Measurements from ENCODE around the gene BANF1. TPM values are rescaled to one million over a fixed set of nuclear protein-coding genes. Genes with fewer than 3 reads are reported as not detected.
A peak's percentile ranks its signal among the peaks of the same experiment; 100 is the strongest.

BANF1 gene
- total RNA-seq (2014; rRNA removed; shearing (Covaris generic)), result 116 and 140 TPM in 2 replicates

DNA sequence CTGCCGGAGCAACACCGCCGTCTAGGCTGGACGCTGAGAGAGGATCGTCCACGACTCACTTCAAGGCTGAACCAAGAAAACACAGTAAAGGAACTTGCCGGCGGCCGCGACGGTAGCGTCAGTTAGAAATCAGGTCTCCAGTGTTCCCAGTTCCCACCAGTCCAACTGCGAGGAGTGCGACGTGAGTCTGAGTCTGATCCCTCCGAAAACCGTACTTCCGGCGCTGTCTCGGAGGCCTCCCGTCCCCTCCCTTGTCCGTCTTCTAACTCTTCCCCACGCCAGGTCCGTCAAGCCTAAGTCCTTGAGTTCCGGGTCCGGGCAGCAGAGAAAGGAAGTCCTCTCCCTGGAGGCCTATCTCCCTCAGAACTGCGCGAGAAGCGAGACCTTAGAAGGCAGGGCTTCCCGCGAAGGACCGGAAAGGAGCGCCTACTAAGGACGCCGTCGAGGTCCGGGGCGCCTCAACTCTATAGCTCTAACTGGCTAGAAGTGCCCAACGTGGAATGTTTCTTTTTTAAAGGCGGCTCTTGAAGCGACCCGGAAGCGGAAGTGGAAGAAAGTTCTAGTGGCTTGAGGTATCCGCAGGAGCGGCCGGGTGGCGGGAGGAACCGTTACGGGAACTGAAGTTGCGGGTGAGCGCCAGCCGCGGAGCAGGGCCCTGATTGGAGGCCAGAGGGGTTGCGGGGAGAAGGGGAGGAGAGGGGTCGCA, at the start of gene BANF1, which contains the start of gene EIF1AD:
BANF1 (plus strand) TSS at position 562 of the 706 bp plus-strand sequence. CDS start 748 bp downstream, outside the sequence.
EIF1AD (minus strand) TSS at position 216 of the 706 bp plus-strand sequence. CDS start 1,768 bp downstream, outside the sequence.
- DNase-seq (ENCODE audit: low read depth in 1 of 2, low spot score in 2 of 2), result peak; percentile 99 to 100
- Histone ChIP-seq H3K27me3 (replicated peaks) (no peaks in the 10 kb centered on the region), H3K4me3 (peak within 1 kb of the TSS; percentile 60), H3K36me3 (peaks cover 83% of the 10 kb centered on the region), H3K4me1 (replicated peaks) (peaks cover 28% of the 10 kb centered on the region), H3K9me3 (replicated peaks) (no peaks in the 10 kb centered on the region), H3K27ac (peak within 1 kb of the TSS; percentile 76)

- no peaks in the 10 kb centered on the region for H3K4me1 ChIP-seq (replicated peaks)
- no peak overlapping the region for H3K4me3 ChIP-seq
- 0 out of 2 replicates have a peak, but pooled peaks cover 2% of the 10 kb centered on the region for H3K27me3 ChIP-seq (replicated peaks)
- no peaks in the 10 kb centered on the region for H3K36me3 ChIP-seq
- H3K27ac ChIP-seq, result no peak overlapping the region
- no peaks in the 10 kb centered on the region for H3K9me3 ChIP-seq (replicated peaks)
- no peak for DNase-seq (ENCODE audit: low read depth in 1 of 2, low spot score in 2 of 2)
These were observed 48.8 kb upstream of the BANF1 start for GRCh38 chr11:65953471-65953870.

DNA sequence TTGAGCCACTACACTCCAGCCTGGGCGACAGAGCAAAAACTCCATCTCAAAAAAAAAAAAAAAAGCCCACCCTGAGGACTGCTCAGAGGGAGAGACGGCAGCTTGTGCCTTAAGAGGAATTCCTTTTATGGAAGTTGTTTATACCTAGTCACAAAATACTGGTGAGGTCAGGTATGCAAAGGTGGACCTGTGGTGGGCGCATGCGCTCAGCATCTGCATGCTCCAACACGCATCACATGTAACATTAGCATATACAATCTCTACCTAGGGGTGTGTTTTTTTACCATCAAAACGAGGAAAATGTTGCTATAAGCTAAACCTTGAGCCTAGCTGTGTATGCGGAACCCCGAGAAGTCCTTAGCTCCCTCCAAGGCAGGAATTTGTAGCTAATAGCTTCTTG, 47.5 kb upstream of the BANF1 start:
- Histone ChIP-seq H3K36me3 (no peaks in the 10 kb centered on the region), H3K27ac (no peak overlapping the region), H3K4me3 (no peak overlapping the region), H3K9me3 (replicated peaks) (no peaks in the 10 kb centered on the region), H3K4me1 (replicated peaks) (no peaks in the 10 kb centered on the region), H3K27me3 (replicated peaks) (0 out of 2 replicates have a peak, but pooled peaks cover 2% of the 10 kb centered on the region)
- DNase-seq (ENCODE audit: low read depth in 1 of 2, low spot score in 2 of 2), result no peak

DNA sequence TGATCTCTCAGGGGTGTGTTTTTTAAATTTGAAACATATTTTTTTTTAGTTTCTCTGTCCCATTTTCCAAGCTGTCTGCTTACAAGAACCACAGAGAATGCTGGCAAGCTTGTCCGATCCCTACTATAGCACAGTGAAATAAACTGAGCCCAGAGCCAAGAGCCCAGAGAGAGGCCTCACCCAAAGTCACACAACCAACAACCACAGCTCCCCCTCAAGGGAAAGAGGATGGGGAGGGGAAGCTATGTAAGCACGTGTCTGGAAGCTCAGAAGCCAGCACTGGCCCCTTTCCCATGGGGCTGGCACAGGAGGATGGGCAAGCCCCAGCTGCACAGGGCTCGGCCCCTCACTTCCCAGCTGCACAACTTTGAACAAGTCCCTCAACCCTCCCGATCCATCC, 44.0 kb upstream of the BANF1 start:
- H3K4me3 ChIP-seq, result no peak overlapping the region
- H3K27ac ChIP-seq, result no peak overlapping the region
- no peaks in the 10 kb centered on the region for H3K27me3 ChIP-seq (replicated peaks)
- H3K36me3 ChIP-seq, result peaks cover 14% of the 10 kb centered on the region
- H3K4me1 ChIP-seq (replicated peaks), result peaks cover 15% of the 10 kb centered on the region
- DNase-seq (ENCODE audit: low read depth in 1 of 2, low spot score in 2 of 2), result no peak
- 0 out of 2 replicates have a peak, but pooled peaks cover 3% of the 10 kb centered on the region for H3K9me3 ChIP-seq (replicated peaks)

DNA sequence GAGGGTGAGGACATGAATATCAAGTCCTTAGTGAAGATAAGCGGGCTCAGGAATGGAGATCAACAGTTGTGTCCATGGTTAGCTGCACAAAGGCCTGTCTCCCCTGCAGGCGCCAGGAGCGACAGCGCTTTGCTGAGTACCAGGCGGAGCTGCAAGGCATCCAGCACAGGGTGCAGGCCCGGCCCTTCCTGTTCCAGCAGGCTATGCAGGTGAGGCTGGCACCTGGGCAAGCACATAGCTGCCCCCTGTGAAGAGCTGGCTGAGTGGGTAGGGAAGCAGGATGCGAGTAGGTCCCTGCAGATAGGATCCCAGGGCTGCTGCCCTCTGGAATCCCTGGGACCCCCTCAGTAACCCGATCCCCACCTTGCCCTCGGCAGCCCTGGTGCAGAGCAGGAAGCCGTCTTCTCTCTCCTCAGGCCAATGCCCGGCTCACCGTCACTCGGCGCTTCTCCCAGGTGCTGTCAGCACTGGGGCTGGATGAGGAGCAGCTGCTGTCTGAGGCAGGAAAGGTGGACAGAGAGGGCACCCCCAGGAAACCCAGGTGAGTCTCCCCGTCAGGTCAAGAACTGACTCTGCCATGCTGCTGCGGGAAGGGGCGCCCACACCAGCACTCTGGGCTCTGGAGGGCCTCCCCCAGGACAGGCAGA, 43.4 kb upstream of the BANF1 start:
- H3K4me3 ChIP-seq, result no peak overlapping the region
- H3K9me3 ChIP-seq (replicated peaks), result 0 out of 2 replicates have a peak, but pooled peaks cover 3% of the 10 kb centered on the region
- no peak for DNase-seq (ENCODE audit: low read depth in 1 of 2, low spot score in 2 of 2)
- H3K27ac ChIP-seq, result no peak overlapping the region
- peaks cover 19% of the 10 kb centered on the region for H3K4me1 ChIP-seq (replicated peaks)
- H3K36me3 ChIP-seq, result peaks cover 20% of the 10 kb centered on the region
- no peaks in the 10 kb centered on the region for H3K27me3 ChIP-seq (replicated peaks)

GRCh38 chr11:65960824-65961266, 41.5 kb upstream of the BANF1 start:
- H3K36me3 ChIP-seq, result peaks cover 40% of the 10 kb centered on the region
- H3K4me1 ChIP-seq (replicated peaks), result peaks cover 19% of the 10 kb centered on the region
- peak overlapping the region; percentile 73 for H3K27ac ChIP-seq
- peak overlapping the region; percentile 97 for H3K4me3 ChIP-seq
- 0 out of 2 replicates have a peak, but pooled peaks cover 3% of the 10 kb centered on the region for H3K9me3 ChIP-seq (replicated peaks)
- no peaks in the 10 kb centered on the region for H3K27me3 ChIP-seq (replicated peaks)
- no peak for DNase-seq (ENCODE audit: low read depth in 1 of 2, low spot score in 2 of 2)

DNA sequence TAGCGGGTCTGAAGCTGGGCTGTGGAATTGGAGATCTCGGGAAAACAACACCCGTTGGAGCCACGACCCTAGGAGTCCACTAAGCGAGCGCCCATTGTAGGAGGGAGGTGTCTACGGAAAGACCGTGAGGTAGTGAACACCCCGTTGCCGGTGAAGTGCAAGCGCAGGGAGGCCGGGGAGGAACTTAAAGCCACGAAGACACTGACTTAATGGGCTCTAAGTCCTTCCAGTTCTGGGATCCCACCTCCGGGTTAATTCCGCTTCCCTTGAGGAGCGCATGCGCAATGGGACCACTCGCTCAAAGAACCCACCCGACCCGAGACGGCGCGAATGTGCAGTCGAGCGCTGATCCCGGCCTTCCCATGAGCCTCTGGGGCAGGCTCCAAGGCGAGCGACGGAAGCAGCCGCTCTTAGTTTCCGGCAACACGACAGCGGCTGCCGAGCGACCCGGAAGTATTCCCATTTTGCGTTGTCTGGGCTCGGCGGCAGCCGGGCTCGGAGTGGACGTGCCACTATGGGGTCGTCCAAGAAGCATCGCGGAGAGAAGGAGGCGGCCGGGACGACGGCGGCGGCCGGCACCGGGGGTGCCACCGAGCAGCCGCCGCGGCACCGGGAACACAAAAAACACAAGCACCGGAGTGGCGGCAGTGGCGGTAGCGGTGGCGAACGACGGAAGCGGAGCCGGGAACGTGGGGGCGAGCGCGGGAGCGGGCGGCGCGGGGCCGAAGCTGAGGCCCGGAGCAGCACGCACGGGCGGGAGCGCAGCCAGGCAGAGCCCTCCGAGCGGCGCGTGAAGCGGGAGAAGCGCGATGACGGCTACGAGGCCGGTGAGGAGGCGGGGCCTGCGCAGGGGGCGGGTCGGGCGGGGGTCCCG, 40.8 kb upstream of the BANF1 start, which contains the start of gene SART1:
SART1 (plus strand) TSS at position 468 of the 874 bp plus-strand sequence; CDS start at position 515, 47 bp downstream.
- H3K36me3 ChIP-seq, result peaks cover 46% of the 10 kb centered on the region
- DNase-seq (ENCODE audit: low read depth in 1 of 2, low spot score in 2 of 2), result peak; percentile 99 to 100
- 0 out of 2 replicates have a peak, but pooled peaks cover 3% of the 10 kb centered on the region for H3K9me3 ChIP-seq (replicated peaks)
- H3K27me3 ChIP-seq (replicated peaks), result no peaks in the 10 kb centered on the region
- H3K4me1 ChIP-seq (replicated peaks), result peaks cover 19% of the 10 kb centered on the region
- H3K4me3 ChIP-seq, result peak within 1 kb of the TSS; percentile 97
- H3K27ac ChIP-seq, result peak within 1 kb of the TSS; percentile 73

GRCh38 chr11:65962141-65962564, 40.1 kb upstream of the BANF1 start:
- H3K4me3 ChIP-seq, result peak overlapping the region; percentile 97
- peaks cover 19% of the 10 kb centered on the region for H3K4me1 ChIP-seq (replicated peaks)
- peaks cover 53% of the 10 kb centered on the region for H3K36me3 ChIP-seq
- DNase-seq (ENCODE audit: low read depth in 1 of 2, low spot score in 2 of 2), result peak in 1 of 2 experiments; percentile 38
- H3K9me3 ChIP-seq (replicated peaks), result 0 out of 2 replicates have a peak, but pooled peaks cover 3% of the 10 kb centered on the region
- no peaks in the 10 kb centered on the region for H3K27me3 ChIP-seq (replicated peaks)
- H3K27ac ChIP-seq, result peak overlapping the region; percentile 19

DNA sequence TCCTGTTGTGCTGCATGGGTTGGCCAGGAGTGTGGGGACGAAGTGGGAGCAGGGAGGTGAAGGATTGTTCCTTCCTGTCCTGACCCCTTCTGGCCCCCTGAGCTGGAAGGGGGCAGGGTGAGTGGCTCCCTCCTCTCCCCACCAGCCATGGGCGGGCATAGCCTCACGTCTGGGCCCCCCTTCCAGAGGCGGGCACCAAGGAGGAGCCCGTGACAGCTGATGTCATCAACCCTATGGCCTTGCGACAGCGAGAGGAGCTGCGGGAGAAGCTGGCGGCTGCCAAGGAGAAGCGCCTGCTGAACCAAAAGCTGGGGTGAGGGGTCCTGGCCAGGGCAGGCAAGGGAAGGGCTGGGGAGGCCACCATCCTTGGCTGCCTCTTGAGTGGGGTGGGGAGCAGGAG, 37.4 kb upstream of the BANF1 start:
- 0 out of 2 replicates have a peak, but pooled peaks cover 3% of the 10 kb centered on the region for H3K9me3 ChIP-seq (replicated peaks)
- peaks cover 19% of the 10 kb centered on the region for H3K4me1 ChIP-seq (replicated peaks)
- no peaks in the 10 kb centered on the region for H3K27me3 ChIP-seq (replicated peaks)
- DNase-seq (ENCODE audit: low read depth in 1 of 2, low spot score in 2 of 2), result no peak
- no peak overlapping the region for H3K27ac ChIP-seq
- H3K4me3 ChIP-seq, result no peak overlapping the region
- H3K36me3 ChIP-seq, result peaks cover 80% of the 10 kb centered on the region

DNA sequence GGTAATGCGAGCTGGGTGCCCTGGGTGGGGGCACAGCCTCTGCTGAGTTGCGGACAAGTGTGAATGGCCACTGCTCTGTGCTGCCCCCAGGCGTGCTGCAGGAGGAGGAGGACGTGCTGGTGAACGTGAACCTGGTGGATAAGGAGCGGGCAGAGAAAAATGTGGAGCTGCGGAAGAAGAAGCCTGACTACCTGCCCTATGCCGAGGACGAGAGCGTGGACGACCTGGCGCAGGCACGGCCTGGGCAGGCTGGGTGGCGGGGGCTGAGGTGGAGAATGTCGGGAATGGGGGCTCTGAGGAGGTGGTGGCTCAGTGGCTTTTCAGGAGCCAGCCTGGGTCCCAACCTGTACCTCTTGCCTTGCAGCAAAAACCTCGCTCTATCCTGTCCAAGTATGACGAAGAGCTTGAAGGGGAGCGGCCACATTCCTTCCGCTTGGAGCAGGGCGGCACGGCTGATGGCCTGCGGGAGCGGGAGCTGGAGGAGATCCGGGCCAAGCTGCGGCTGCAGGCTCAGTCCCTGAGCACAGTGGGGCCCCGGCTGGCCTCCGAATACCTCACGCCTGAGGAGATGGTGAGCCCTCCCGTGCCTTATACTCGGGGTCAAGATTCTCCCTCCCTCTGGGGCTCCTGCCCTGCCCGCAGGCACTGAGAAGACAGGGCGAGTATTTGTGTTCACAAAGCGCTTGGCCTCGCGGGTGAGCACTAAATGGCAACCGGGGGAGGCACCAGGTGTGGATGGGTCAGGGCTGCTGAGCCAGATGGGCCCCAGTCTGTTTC, 36.1 kb upstream of the BANF1 start:
- peak in 1 of 2 experiments; percentile 58 for DNase-seq (ENCODE audit: low read depth in 1 of 2, low spot score in 2 of 2)
- Histone ChIP-seq H3K4me3 (no peak overlapping the region), H3K27ac (no peak overlapping the region), H3K4me1 (replicated peaks) (peaks cover 16% of the 10 kb centered on the region), H3K36me3 (peaks cover 86% of the 10 kb centered on the region), H3K9me3 (replicated peaks) (0 out of 2 replicates have a peak, but pooled peaks cover 3% of the 10 kb centered on the region), H3K27me3 (replicated peaks) (no peaks in the 10 kb centered on the region)

- Histone ChIP-seq H3K36me3 (peaks cover 88% of the 10 kb centered on the region), H3K27ac (no peak overlapping the region)
These were observed 34.9 kb upstream of the BANF1 start for GRCh38 chr11:65967329-65967934.

More at GRCh38 chr11:65967329-65967934, 34.9 kb upstream of the BANF1 start:
- H3K27me3 ChIP-seq (replicated peaks), result no peaks in the 10 kb centered on the region
- H3K4me3 ChIP-seq, result no peak overlapping the region
- DNase-seq (ENCODE audit: low read depth in 1 of 2, low spot score in 2 of 2), result peak in 1 of 2 experiments; percentile 70
- peaks cover 13% of the 10 kb centered on the region for H3K4me1 ChIP-seq (replicated peaks)
- 0 out of 2 replicates have a peak, but pooled peaks cover under 1% of the 10 kb centered on the region for H3K9me3 ChIP-seq (replicated peaks)
